Measurements from ENCODE around the gene SLC12A6.
A peak's percentile ranks its signal among the peaks of the same experiment; 100 is the strongest.
"Not testable (repeated sequence)": the region's sequence is repeated elsewhere in the genome, so short reads cannot be mapped to it uniquely, and the experiment has no call there.

SLC12A6 gene

GRCh38 chr15:34248190-34248589 is 89.4 kb downstream of the SLC12A6 start:
- no peak for DNase-seq

DNA sequence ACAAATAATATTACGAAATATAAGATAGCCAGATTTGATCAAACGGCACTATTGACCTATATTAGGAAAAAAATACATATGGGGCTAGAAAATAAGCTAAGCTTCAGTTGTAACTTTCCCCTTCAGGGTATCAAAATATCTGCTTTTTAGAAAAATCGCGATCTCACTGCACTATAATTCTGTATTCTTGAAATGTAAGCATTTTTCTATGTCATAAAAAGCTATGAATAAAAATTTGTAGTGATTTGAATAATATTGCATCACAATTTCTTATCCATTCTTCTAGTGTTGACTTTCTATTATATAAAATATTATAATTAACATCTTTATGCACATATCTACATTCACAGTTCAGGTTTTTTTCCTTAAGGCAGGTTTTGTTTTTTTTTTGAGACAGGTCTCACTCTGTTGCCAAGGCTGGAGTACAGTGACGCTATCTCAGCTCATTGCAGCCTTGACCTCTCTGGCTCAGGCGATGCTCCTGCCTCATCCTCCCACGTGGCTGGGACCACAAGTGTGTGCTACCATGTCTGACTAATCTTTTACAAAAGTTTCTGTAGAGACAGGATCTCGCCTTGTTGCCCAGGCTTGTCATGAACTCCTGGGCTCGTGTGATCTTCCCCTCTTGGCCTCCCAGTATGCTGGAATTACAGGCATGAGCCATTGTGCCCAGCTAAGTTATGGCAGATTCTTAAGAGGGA is 91.2 kb downstream of the SLC12A6 start:
- no peak for DNase-seq

DNA sequence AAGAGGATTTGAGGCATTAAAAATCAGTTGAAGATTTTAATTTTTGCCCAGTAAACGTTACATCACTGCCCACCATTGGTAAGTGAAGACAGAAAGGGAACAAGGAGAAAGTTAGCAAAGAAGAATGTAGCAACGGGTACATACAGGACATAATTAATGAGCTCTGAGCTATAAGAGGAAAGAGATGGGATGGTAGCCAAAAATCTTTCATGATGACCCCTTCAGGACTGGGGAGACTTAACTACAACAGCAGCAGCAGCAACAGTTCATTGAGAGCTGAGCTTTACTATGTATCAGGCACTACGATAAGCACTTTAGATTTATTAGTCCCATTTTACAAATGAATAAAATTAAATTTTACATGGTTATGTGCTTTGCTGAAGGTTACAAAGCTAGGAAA is 94.4 kb downstream of the SLC12A6 start:
- DNase-seq, result no peak

DNA sequence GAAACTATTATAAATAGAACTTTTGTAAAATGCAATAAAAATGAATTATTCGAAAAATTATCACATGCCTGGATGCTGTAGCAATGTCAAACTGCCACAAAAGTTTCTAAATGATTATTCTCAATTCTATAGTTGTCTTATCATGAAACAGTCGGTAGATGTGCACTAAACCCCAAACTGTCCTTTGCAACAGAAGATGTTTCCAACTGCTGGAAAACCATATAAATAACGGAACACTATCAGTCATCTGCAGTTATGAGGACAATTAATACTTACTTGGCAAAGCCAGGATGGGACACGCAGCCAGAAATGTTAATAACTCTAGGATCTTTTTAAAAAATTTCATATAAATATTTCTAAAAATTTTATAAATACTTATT is 95.3 kb downstream of the SLC12A6 start:
- DNase-seq, result no peak

GRCh38 chr15:34241376-34242330 is 95.9 kb downstream of the SLC12A6 start:
- no peak for DNase-seq

DNA sequence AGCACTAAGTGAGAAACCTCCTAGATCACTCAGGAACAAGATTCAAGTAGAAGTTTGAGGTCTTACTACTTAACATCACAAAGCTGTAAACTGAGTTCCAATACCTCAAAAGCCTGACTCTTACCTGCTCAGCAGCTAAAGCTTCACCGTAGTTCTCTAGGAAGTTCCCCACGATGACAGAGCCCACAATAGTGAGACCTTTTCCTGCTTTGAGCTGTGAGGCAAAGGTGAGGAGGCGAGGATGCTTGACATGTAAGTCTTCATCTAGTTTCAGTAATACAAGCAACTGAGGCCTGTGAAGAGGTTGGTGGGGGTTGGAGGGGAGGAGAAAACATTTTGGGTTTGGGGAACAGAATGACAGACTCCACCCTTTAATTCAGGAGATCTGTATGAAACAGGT is 97.0 kb downstream of the SLC12A6 start:
- no peak for DNase-seq

DNA sequence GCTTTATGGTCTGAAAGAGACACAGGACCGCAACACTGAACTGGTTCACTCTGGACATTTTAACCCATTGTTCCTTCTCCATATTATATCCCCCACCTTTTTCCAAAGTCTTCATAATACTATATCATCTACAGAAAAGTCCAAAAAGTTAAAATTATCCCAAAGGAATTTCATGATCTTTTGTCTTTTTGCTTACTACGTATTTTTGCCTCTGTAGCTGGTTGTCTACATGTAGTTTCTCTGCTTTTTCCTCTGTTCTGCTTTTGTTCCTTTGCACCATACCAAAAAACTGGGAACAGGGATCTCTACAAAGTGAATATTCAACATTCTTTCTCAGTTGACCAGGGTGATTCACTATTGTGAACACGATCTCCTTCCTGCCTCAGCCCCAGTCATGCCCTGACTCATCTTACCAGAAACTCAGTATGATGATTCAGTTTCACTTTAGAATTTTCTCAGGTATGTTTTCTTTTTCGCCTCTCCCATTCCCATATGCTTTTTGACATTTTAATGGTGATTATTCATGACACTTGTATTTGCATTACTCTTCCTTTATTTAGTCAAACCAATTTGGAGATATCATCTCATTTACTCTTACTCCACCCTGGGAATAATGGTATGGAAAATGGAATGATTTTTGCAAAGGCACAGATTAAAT is 98.3 kb downstream of the SLC12A6 start:
- DNase-seq, result no peak

GRCh38 chr15:34233614-34234013 is 104.0 kb downstream of the SLC12A6 start:
- peak; percentile 27 for DNase-seq

GRCh38 chr15:34223904-34224596 is 113.5 kb downstream of the SLC12A6 start:
- no peak for DNase-seq

DNA sequence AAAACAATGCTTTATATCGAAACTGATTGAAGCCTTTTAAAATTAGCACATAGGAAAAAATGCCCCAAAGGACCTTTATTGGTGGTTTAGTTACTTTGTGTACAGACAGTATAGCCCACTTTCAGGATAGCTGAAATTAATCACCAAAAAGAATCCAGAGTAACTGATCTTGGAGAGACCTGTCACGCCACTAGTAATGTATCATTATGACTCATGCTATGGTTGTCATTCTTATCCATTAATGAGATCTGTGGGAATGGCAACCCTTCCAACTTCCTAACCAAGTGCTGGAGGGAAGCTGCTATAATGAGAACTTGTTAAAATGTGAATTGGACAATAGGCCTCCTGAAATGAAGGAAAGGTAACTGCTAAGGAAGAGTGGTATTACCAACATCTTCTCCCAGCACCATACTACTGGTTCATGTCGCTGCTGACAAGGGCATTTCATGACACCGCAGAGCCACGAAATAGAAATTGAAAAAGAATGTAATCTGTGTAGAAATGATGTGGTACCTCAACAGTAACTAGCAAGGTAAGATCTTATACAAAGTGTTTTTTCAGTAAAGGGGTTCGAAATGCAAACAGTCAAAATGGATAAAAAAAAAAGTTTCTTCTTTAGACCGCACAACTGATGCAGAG is 119.9 kb downstream of the SLC12A6 start:
- DNase-seq, result no peak

- DNase-seq, result no peak
Observed at GRCh38 chr15:34216527-34217270, 120.9 kb downstream of the SLC12A6 start.

DNA sequence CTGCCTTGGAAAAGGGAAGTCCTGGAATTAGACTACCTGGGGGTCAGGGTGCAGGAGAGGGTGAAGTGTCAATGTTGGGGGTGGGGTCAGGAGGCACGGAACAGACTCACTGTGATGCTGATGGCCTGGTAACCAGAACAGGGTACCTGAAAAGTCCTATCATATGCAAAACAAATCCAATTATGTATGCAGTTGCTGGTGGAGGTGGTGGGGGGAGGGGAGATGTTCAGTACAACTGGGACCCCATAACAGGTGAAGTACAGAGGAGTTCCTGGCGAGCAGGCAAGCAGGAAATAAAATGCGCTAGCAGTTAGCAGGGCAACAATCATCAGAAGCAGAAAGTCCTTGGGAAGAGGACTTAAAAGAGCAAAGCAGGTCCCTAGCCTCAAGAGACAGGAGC is 123.4 kb downstream of the SLC12A6 start:
- no peak for DNase-seq

GRCh38 chr15:34213690-34214089 is 123.9 kb downstream of the SLC12A6 start:
- no peak for DNase-seq

- peak; percentile 86 for DNase-seq
Observed at GRCh38 chr15:34209421-34210282, 127.9 kb downstream of the SLC12A6 start, which contains the start of gene KATNBL1. TSS of gene KATNBL1 (minus strand) at chr15:34210096. CDS start at chr15:34163676, 46,420 bp downstream.

GRCh38 chr15:34206011-34206410 is 131.6 kb downstream of the SLC12A6 start:
- DNase-seq, result no peak

- no peak for DNase-seq
Observed at GRCh38 chr15:34203936-34204335, 133.6 kb downstream of the SLC12A6 start.

DNA sequence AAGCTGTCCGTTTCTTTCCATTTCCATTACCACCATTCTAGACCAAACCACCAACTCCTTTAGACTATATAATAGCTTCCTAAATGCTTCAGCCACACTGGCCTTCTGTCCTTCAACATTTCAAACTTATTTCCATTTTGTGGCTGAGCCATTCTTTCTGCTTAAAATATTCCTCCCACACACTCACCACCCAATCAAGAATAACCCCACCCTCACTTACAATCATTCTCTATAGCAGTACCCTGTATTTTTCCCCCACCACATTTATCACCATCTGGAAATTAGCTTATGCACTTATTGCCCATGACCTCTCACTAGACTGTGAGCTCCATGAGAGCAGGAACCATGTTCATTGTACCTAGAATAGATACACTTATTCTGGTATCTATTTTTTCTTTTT is 134.3 kb downstream of the SLC12A6 start:
- DNase-seq, result no peak

GRCh38 chr15:34193272-34193671 is 144.3 kb downstream of the SLC12A6 start:
- DNase-seq, result not testable (repeated sequence)

- no peak for DNase-seq
Observed at GRCh38 chr15:34188711-34189110, 148.9 kb downstream of the SLC12A6 start.

- DNase-seq, result no peak
Observed at GRCh38 chr15:34185666-34186065, 151.9 kb downstream of the SLC12A6 start.

DNA sequence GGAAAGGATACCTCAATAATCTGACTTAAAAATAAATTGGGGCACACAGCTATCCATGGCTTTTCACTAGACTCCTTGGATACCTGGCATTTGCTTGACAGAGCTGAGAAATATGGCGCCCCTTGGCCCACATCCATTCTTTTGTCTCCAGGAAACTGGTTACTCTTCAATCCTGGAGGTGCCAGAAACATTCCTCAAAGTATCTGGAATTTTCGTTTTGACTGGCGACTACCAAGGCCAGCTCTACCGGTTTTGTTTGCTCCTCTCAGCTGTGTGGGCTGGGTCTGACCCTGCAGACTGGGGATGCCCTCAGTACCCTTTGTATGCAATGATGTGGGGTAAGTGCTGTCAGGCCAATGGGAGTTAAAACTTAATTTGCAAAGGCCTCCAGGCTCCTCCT is 154.6 kb downstream of the SLC12A6 start:
- no peak for DNase-seq

Measured in NCI-H2029 (cell line).